ENCODE measurements around the gene TTC31. TPM values are rescaled to one million over a fixed set of nuclear protein-coding genes. Genes with fewer than 3 reads are reported as not detected.

Gene TTC31
- total RNA-seq, 1 donor from 2014 or later, result 49.1 TPM

DNA sequence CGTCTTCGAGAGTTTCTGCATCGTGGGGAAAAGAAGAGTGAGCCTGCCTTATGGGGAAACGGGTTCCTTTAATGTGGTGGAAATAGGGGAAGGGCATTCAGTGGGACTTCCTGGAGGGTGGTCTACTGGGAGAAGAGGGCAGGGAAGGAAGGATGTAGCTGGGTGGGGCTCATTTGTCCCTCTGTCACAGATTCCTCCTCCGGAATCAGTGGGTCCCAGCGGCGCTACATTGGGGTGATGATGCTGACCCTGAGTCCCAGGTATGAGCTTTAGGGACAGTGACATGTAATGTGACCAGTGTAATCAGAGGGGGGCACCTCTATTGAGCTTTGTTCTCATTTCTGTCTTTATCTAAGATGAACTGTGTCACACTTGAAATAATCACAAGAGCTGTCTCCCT, 48.8 kb downstream of the TTC31 start:
- H3K4me1 Mint-ChIP-seq, result peaks cover 46% of the 10 kb centered on the region
- intact Hi-C loops (cut with micrococcal nuclease), result loop anchor here (5.0 kb wide), 2 partner anchors 194 to 334 kb away; partner anchors contain the start of gene MTHFD2
- peak overlapping the region; percentile 96 for H3K27ac Mint-ChIP-seq
- no peaks in the 10 kb centered on the region for H3K27me3 Mint-ChIP-seq
- peaks cover 54% of the 10 kb centered on the region for H3K36me3 Mint-ChIP-seq (ENCODE audit: low read depth)
- TF ChIP-seq, protein P1, sequence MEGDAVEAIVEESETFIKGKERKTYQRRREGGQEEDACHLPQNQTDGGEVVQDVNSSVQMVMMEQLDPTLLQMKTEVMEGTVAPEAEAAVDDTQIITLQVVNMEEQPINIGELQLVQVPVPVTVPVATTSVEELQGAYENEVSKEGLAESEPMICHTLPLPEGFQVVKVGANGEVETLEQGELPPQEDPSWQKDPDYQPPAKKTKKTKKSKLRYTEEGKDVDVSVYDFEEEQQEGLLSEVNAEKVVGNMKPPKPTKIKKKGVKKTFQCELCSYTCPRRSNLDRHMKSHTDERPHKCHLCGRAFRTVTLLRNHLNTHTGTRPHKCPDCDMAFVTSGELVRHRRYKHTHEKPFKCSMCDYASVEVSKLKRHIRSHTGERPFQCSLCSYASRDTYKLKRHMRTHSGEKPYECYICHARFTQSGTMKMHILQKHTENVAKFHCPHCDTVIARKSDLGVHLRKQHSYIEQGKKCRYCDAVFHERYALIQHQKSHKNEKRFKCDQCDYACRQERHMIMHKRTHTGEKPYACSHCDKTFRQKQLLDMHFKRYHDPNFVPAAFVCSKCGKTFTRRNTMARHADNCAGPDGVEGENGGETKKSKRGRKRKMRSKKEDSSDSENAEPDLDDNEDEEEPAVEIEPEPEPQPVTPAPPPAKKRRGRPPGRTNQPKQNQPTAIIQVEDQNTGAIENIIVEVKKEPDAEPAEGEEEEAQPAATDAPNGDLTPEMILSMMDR (IDR thresholded peaks at IDR 0.05), result no peak
- H3K4me3 Mint-ChIP-seq, result peak overlapping the region; percentile 97
- no peak for ATAC-seq (ENCODE audit: low read depth)
- ChIA-PET CTCF (interaction anchor here (0.7 to 4.4 kb wide), 16 partner anchors 8 to 704 kb away, joined by 3 to 34 read pairs (median 4); partner anchors contain the start of genes CCDC142, LBX2, MRPL53 and PCGF1), POLR2A (interaction anchor here (0.7 to 8.8 kb wide), 12 partner anchors 7 to 353 kb away, joined by 3 to 63 read pairs (median 7); partner anchors contain the start of genes CCDC142, INO80B, MOB1A and MRPL53)
- no peaks in the 10 kb centered on the region for H3K9me3 Mint-ChIP-seq
- no peak for DNase-seq

DNA sequence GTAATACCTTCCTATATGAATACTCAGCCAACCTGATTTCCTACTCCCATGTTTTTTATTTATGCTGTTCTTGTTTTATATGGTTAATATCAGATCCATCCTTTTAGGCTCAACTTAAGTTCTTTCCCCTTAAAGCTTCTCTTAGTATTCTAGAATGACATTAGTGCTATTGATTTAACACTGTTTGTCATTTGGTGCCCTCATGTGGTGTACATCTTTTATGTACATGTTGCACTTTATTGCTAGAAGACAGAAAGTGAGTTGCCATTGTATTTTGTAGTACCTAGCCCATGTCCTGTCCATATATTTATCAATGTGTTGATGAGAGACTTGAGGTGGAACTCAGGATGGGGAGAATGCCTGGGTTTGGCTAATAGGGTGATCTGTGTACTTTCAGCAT, 49.3 kb downstream of the TTC31 start:
- DNase-seq (no peak), ATAC-seq (ENCODE audit: low read depth) (no peak)
- Mint-ChIP-seq H3K36me3 (ENCODE audit: low read depth) (peaks cover 49% of the 10 kb centered on the region), H3K4me3 (peak overlapping the region; percentile 56), H3K27ac (peak overlapping the region; percentile 96), H3K9me3 (no peaks in the 10 kb centered on the region), H3K4me1 (peaks cover 41% of the 10 kb centered on the region), H3K27me3 (no peaks in the 10 kb centered on the region)
- ChIA-PET CTCF (interaction anchor here (0.7 to 4.4 kb wide), 17 partner anchors 25 to 705 kb away, joined by 3 to 34 read pairs (median 3); partner anchors contain the start of genes CCDC142, LBX2, MRPL53 and PCGF1), POLR2A (interaction anchor here (0.7 to 8.8 kb wide), 10 partner anchors 24 to 354 kb away, joined by 3 to 63 read pairs (median 7); partner anchors contain the start of genes CCDC142, INO80B, MOB1A and MRPL53)
- intact Hi-C loops (cut with micrococcal nuclease), result loop anchor here (5.0 kb wide), 2 partner anchors 195 to 335 kb away; partner anchors contain the start of gene MTHFD2
- TF ChIP-seq, protein P1 (IDR thresholded peaks at IDR 0.05), result no peak

DNA sequence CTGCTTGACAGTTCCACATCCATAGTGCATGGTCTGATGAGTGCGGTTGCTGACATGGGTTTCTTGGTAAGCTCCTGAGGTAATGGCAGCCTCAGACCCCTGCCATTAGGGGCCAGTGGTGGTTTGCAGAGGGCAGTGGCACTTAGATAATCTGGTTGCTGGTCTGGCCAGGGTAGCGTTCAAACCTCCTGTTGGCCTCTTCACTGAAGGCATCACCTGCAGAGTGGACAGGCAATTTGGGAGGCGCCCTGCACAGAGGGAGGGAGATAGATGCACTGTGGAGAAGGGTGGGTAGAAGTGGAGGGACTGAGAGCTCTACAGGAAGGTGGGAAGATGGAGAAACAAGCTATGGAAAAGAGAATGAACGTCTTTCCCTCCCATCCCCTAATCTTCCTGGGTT, 50.6 kb downstream of the TTC31 start:
- no peak for ATAC-seq (ENCODE audit: low read depth)
- Mint-ChIP-seq H3K4me3 (no peak overlapping the region), H3K27me3 (no peaks in the 10 kb centered on the region), H3K9me3 (no peaks in the 10 kb centered on the region), H3K27ac (no peak overlapping the region), H3K4me1 (peaks cover 41% of the 10 kb centered on the region), H3K36me3 (ENCODE audit: low read depth) (peaks cover 36% of the 10 kb centered on the region)
- ChIA-PET CTCF (interaction anchor here (1.1 to 4.4 kb wide), 4 partner anchors 55 to 284 kb away, joined by 3 to 34 read pairs (median 7); no protein-coding TSS in a partner anchor), POLR2A (interaction anchor here (0.7 to 8.8 kb wide), 4 partner anchors 18 to 76 kb away, joined by 3 to 63 read pairs (median 22); partner anchors contain the start of genes CCDC142, TTC31 and WBP1)
- intact Hi-C loops (cut with micrococcal nuclease), result loop anchor here (5.0 kb wide), 2 partner anchors 196 to 336 kb away; partner anchors contain the start of gene MTHFD2
- TF ChIP-seq, protein P1 (IDR thresholded peaks at IDR 0.05), result no peak
- DNase-seq, result no peak

DNA sequence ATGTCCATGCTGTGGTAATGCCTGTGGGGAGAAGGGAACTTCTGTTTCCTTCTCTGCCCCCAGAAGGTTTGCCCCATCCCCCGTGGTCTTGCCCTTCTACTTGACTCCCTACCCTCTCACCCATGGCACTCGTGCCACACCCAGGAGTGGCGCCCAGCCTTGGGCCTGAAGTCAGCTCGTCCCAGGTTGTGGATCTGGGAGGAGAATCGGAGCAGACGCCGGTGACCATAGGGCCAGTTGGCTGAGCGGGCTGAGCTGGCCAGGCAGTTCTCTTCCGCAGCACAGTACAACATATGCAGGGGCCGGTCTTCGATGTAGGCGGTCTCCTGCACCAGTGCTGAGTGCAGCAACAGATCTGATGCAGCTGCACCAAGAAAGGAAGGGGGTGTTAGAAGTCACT, 51.5 kb downstream of the TTC31 start:
- TF ChIP-seq, protein P1 (IDR thresholded peaks at IDR 0.05), result no peak
- CTCF ChIA-PET, result interaction anchor here (0.7 to 4.4 kb wide), 3 partner anchors 52 to 182 kb away, joined by 3 to 34 read pairs (median 3); partner anchors contain the start of genes CCDC142 and TTC31
- ATAC-seq (ENCODE audit: low read depth), result no peak
- peaks cover 31% of the 10 kb centered on the region for H3K36me3 Mint-ChIP-seq (ENCODE audit: low read depth)
- POLR2A ChIA-PET, result interaction anchor here (8.8 kb wide), 1 partner anchor 52 kb away, joined by 63 read pairs; the partner anchor contains the start of genes CCDC142 and TTC31
- intact Hi-C loops (cut with micrococcal nuclease), result loop anchor here (5.0 kb wide), 2 partner anchors 197 to 337 kb away; partner anchors contain the start of gene MTHFD2
- no peak overlapping the region for H3K27ac Mint-ChIP-seq
- H3K4me1 Mint-ChIP-seq, result peaks cover 43% of the 10 kb centered on the region
- no peaks in the 10 kb centered on the region for H3K27me3 Mint-ChIP-seq
- no peak for DNase-seq
- peaks cover 2% of the 10 kb centered on the region for H3K9me3 Mint-ChIP-seq
- H3K4me3 Mint-ChIP-seq, result no peak overlapping the region

DNA sequence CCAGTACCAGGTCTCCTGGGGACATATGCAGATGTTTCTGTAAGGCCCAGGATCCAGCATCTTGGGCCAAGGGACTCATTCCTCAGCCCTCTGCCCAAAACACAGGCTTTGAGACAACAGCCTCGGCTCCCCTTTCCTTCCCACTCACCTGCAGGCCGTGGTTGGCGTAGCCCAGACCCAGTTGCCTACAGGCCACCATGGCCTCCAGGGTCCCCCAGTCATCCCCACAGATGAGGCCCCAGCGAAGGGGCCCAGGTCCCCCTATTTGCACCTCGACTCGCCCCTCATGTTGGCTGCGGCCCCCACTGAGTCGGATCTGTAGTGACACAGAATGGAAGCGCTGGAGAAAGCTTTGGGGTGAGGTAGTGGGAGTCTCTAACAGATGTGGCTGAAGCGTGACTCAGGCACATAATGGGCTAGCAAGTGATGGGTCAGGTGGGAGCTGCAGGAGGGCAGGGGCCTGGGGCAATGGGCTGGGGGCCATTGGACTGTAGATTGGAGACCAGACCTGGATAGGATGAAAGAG, 52.6 kb downstream of the TTC31 start:
- TF ChIP-seq, protein P1 (IDR thresholded peaks at IDR 0.05), result no peak
- CTCF ChIA-PET, result no interaction called here
- Mint-ChIP-seq H3K9me3 (peaks cover 2% of the 10 kb centered on the region), H3K36me3 (ENCODE audit: low read depth) (peaks cover 28% of the 10 kb centered on the region), H3K4me3 (no peak overlapping the region), H3K27me3 (no peaks in the 10 kb centered on the region), H3K4me1 (peaks cover 50% of the 10 kb centered on the region), H3K27ac (no peak overlapping the region)
- intact Hi-C loops (cut with micrococcal nuclease), result no loop called here
- POLR2A ChIA-PET, result interaction anchor here (1.1 kb wide), 1 partner anchor 41 kb away, joined by 3 read pairs; no protein-coding TSS in a partner anchor
- DNase-seq, result no peak
- ATAC-seq (ENCODE audit: low read depth), result no peak

Measured in activated B cell treated with CpG ODN at 0.5 μM for 24 hours (primary cell).